Liver (tissue), 3 donors: Measurements from ENCODE around the gene USO1.

Source experiments
- GABPA ChIP-seq, 2 donors: IDR thresholded peaks in 1 of 2; conservative IDR thresholded peaks in 1 of 2; 2 replicates each; pipeline ENCODE4 v1.6.1; 2016; ENCODE audit warnings: antibody characterized with exemption in 2 of 2, mild to moderate bottlenecking in 1 of 2, moderate library complexity in 1 of 2
- TF ChIP-seq, protein P1 (sequence below): IDR thresholded peaks from 2 replicates; pipeline ENCODE4 v1.6.1; 2016; ENCODE audit warnings: antibody characterized with exemption, mild to moderate bottlenecking
- TF ChIP-seq, protein P2 (sequence below): fragments of 150-350 bp; IDR thresholded peaks from 2 replicates; pipeline ENCODE4 v1.5.1; 2017; ENCODE audit warnings: improper control_type of control experiment, low read depth, low read length; ENCODE audit not compliant: missing input control
- donor health status: healthy.
- donor health status: healthy.

DNA sequence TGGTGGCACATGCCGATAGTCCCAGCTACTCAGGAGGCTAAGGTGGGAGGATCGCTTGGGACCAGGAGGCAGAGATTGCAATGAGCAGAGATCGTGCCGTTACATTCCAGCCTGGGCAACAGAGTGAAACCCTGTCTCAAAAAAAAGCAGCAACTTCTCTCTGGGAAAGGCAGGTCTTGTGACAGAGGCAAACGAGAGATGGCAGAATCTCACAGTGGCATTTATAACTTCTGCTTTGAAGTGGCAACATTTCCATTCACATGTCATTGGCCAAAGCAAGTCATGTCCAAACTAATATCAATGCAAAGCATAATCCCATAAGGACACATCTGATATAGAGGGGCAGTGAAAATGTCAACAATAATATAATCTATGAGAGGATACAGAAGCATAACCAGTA, 98.0 kb downstream of the USO1 start:
- TF ChIP-seq, protein P1, sequence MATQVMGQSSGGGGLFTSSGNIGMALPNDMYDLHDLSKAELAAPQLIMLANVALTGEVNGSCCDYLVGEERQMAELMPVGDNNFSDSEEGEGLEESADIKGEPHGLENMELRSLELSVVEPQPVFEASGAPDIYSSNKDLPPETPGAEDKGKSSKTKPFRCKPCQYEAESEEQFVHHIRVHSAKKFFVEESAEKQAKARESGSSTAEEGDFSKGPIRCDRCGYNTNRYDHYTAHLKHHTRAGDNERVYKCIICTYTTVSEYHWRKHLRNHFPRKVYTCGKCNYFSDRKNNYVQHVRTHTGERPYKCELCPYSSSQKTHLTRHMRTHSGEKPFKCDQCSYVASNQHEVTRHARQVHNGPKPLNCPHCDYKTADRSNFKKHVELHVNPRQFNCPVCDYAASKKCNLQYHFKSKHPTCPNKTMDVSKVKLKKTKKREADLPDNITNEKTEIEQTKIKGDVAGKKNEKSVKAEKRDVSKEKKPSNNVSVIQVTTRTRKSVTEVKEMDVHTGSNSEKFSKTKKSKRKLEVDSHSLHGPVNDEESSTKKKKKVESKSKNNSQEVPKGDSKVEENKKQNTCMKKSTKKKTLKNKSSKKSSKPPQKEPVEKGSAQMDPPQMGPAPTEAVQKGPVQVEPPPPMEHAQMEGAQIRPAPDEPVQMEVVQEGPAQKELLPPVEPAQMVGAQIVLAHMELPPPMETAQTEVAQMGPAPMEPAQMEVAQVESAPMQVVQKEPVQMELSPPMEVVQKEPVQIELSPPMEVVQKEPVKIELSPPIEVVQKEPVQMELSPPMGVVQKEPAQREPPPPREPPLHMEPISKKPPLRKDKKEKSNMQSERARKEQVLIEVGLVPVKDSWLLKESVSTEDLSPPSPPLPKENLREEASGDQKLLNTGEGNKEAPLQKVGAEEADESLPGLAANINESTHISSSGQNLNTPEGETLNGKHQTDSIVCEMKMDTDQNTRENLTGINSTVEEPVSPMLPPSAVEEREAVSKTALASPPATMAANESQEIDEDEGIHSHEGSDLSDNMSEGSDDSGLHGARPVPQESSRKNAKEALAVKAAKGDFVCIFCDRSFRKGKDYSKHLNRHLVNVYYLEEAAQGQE: no peak
- TF ChIP-seq, protein P2, sequence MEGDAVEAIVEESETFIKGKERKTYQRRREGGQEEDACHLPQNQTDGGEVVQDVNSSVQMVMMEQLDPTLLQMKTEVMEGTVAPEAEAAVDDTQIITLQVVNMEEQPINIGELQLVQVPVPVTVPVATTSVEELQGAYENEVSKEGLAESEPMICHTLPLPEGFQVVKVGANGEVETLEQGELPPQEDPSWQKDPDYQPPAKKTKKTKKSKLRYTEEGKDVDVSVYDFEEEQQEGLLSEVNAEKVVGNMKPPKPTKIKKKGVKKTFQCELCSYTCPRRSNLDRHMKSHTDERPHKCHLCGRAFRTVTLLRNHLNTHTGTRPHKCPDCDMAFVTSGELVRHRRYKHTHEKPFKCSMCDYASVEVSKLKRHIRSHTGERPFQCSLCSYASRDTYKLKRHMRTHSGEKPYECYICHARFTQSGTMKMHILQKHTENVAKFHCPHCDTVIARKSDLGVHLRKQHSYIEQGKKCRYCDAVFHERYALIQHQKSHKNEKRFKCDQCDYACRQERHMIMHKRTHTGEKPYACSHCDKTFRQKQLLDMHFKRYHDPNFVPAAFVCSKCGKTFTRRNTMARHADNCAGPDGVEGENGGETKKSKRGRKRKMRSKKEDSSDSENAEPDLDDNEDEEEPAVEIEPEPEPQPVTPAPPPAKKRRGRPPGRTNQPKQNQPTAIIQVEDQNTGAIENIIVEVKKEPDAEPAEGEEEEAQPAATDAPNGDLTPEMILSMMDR: no peak
- TF ChIP-seq GABPA (IDR thresholded peaks at IDR 0.05 in 1 of 2, conservative IDR thresholded peaks at IDR 0.05 in 1 of 2): no peak
